HCT116 (cell line): ENCODE measurements around the gene POLR1D. TPM values are rescaled to one million over a fixed set of nuclear protein-coding genes. Genes with fewer than 3 reads are reported as not detected.

Source experiments
- ATAC-seq: fragments of 200-7000 bp; cut with Tn5 transposase; 2 replicates; pipeline ENCODE4 v1.9.1; 2020; ENCODE audit warnings: mild to moderate bottlenecking, moderate library complexity
- BruUV-seq: library from RNA; stranded (reverse); fragments of 400-500 nt; replicated peaks from 2 replicates; lab custom pipeline; 2021; lab: Mats Ljungman, UMichigan
- CTCF ChIA-PET: fragments of 300-600 bp; sonication (Branson Sonifier 250); formaldehyde crosslinking; loops from one replicate; lab custom pipeline; 2021; ENCODE audit warnings: antibody characterized with exemption; lab: Charles Lee
- POLR2A ChIA-PET: fragments of 300-600, 350-600 bp; sonication (Branson Sonifier 250); formaldehyde crosslinking; loops from one replicate; lab custom pipeline; 2021; ENCODE audit warnings: antibody characterized with exemption; lab: Charles Lee
- RAD21 ChIA-PET, 2 experiments: fragments of 300-600 bp; sonication (Branson Sonifier 250); formaldehyde crosslinking; loops; one replicate each; lab custom pipeline; 2023; ENCODE audit warnings: low total read pairs in 2 of 2; ENCODE audit not compliant: uncharacterized antibody in 2 of 2, unreplicated experiment in 2 of 2, low non-redundant PET in 1 of 2; lab: Charles Lee
- DNase-seq: peaks from one replicate; pipeline ENCODE4 v3.0.0-alpha.2; 2010; ENCODE audit warnings: low read depth, low spot score
- H2AFZ ChIP-seq: fragments of 200-600 bp; shearing (Covaris generic), sonication (generic); 2 replicates; pipeline ENCODE4 v1.6.1; 2017; ENCODE audit warnings: low read depth, mixed run types, mixed read lengths, antibody characterized with exemption, low read length; ENCODE audit not compliant: poor library complexity, severe bottlenecking
- H3K27ac ChIP-seq: 2 replicates; pipeline ENCODE4 v1.5.1; 2012; ENCODE audit warnings: low read depth, low read length
- H3K27me3 ChIP-seq: fragments of 200-600 bp; sonication (generic); 2 replicates; pipeline ENCODE4 v1.6.1; 2016; ENCODE audit warnings: mixed run types, low read length, mixed read lengths; ENCODE audit not compliant: insufficient read depth
- H3K36me3 ChIP-seq, 2 experiments: fragments of 200-500 bp in 1 of 2; fragments of 200-600 bp in 1 of 2; sonication (Bioruptor generic) in 1 of 2; sonication (generic) in 1 of 2; 2 replicates each; pipeline versions ENCODE4 v1.5.1 to v1.6.1; 2014 to 2016; ENCODE audit warnings: low read length in 2 of 2, inconsistent platforms in 1 of 2, mixed read lengths in 1 of 2, mixed run types in 1 of 2; ENCODE audit not compliant: insufficient read depth in 2 of 2, control insufficient read depth in 1 of 2
- H3K4me1 ChIP-seq, 2 experiments: fragments of 200-600 bp in 1 of 2; sonication (generic) in 1 of 2; 2 replicates each; pipeline versions ENCODE4 v1.5.1 to v1.6.1; 2012 to 2017; ENCODE audit warnings: low read length in 2 of 2, inconsistent platforms in 1 of 2, mild to moderate bottlenecking in 1 of 2, mixed read lengths in 1 of 2, mixed run types in 1 of 2, moderate library complexity in 1 of 2; ENCODE audit not compliant: insufficient read depth in 2 of 2, control insufficient read depth in 1 of 2
- H3K4me2 ChIP-seq: fragments of 200-600 bp; sonication (generic); 2 replicates; pipeline ENCODE4 v1.6.1; 2017; ENCODE audit warnings: mixed run types, low read length, mixed read lengths
- H3K4me3 ChIP-seq, 2 experiments: fragments of 200-600 bp in 1 of 2; sonication (generic) in 1 of 2; replicated peaks in 1 of 2; 2 replicates each; pipeline ENCODE4 v1.5.1; 2011 to 2016; ENCODE audit warnings: low read length in 2 of 2, control low read depth in 1 of 2, low read depth in 1 of 2, mild to moderate bottlenecking in 1 of 2, mixed read lengths in 1 of 2, mixed run types in 1 of 2
- H3K79me2 ChIP-seq: fragments of 200-600 bp; sonication (generic); 2 replicates; pipeline ENCODE4 v1.6.1; 2017; ENCODE audit warnings: mild to moderate bottlenecking, mixed run types, low read length, moderate library complexity, mixed read lengths; ENCODE audit not compliant: insufficient read depth
- H3K9ac ChIP-seq: fragments of 200-600 bp; sonication (generic); 2 replicates; pipeline ENCODE4 v1.6.1; 2016; ENCODE audit warnings: low read length, mixed read lengths
- H3K9me2 ChIP-seq: fragments of 200-600 bp; sonication (generic), shearing (Covaris generic); 2 replicates; pipeline ENCODE4 v1.6.1; 2017; ENCODE audit warnings: mixed run types, mild to moderate bottlenecking, moderate library complexity; ENCODE audit not compliant: insufficient read depth
- H3K9me3 ChIP-seq, 2 experiments: fragments of 200-500 bp in 1 of 2; fragments of 200-600 bp in 1 of 2; sonication (Bioruptor generic) in 1 of 2; sonication (generic) in 1 of 2; 2 replicates each; pipeline ENCODE4 v1.6.1; 2014 to 2017; ENCODE audit warnings: low read length in 2 of 2, mixed read lengths in 2 of 2, inconsistent platforms in 1 of 2, low read depth in 1 of 2, mild to moderate bottlenecking in 1 of 2, mixed run types in 1 of 2, moderate library complexity in 1 of 2; ENCODE audit not compliant: control insufficient read depth in 1 of 2, insufficient read depth in 1 of 2
- H4K20me1 ChIP-seq: fragments of 200-600 bp; sonication (generic), shearing (Covaris generic); 2 replicates; pipeline ENCODE4 v1.6.1; 2017; ENCODE audit warnings: mixed run types, mild to moderate bottlenecking, moderate library complexity; ENCODE audit not compliant: insufficient read depth
- CEBPB ChIP-seq: IDR thresholded peaks from 2 replicates; pipeline ENCODE4 v1.6.1; 2012; ENCODE audit warnings: low read depth
- EGR1 ChIP-seq: IDR thresholded peaks from 2 replicates; pipeline ENCODE4 v1.6.1; 2012; ENCODE audit warnings: low read depth
- ELF1 ChIP-seq: IDR thresholded peaks from 2 replicates; pipeline ENCODE4 v1.6.1; 2012; ENCODE audit warnings: low read depth, borderline replicate concordance
- EZH2phosphoT487 ChIP-seq: fragments of 200-600 bp; IDR thresholded peaks from 2 replicates; pipeline ENCODE4 v1.6.1; 2018; ENCODE audit warnings: antibody characterized with exemption, borderline replicate concordance
- FOSL1 ChIP-seq: IDR thresholded peaks from 2 replicates; pipeline ENCODE4 v1.6.1; 2012; ENCODE audit warnings: low read depth
- JUND ChIP-seq: IDR thresholded peaks from 2 replicates; pipeline ENCODE4 v1.6.1; 2012
- POLR2A ChIP-seq: IDR thresholded peaks from 2 replicates; pipeline ENCODE4 v1.7.0; 2011; ENCODE audit warnings: borderline replicate concordance; ENCODE audit not compliant: insufficient read depth, insufficient read length; ENCODE audit errors: extremely low read depth
- POLR2AphosphoS5 ChIP-seq: IDR thresholded peaks from 2 replicates; pipeline ENCODE4 v1.6.1; 2011; ENCODE audit warnings: mild to moderate bottlenecking, low read depth, low read length, moderate library complexity
- SIN3A ChIP-seq: IDR thresholded peaks from 2 replicates; pipeline ENCODE4 v1.6.1; 2012; ENCODE audit warnings: low read depth
- SP1 ChIP-seq: IDR thresholded peaks from 2 replicates; pipeline ENCODE4 v1.6.1; 2012; ENCODE audit warnings: low read depth
- SRF ChIP-seq: IDR thresholded peaks from 2 replicates; pipeline ENCODE4 v1.6.1; 2012; ENCODE audit warnings: low read depth
- TCF7L2 ChIP-seq: IDR thresholded peaks from 2 replicates; pipeline ENCODE4 v1.7.0; 2011; ENCODE audit warnings: borderline replicate concordance, inconsistent platforms; ENCODE audit not compliant: insufficient read depth, insufficient read length; ENCODE audit errors: extremely low read depth
- YY1 ChIP-seq: IDR thresholded peaks from 2 replicates; pipeline ENCODE4 v1.6.1; 2011; ENCODE audit warnings: low read length, low read depth, moderate library complexity, mild to moderate bottlenecking; ENCODE audit not compliant: insufficient replicate concordance; ENCODE audit errors: extremely low read depth
- ZFX ChIP-seq: fragments of 450-650 bp; IDR thresholded peaks from 2 replicates; pipeline ENCODE4 v1.6.1; 2017
- ZNF274 ChIP-seq: fragments of 200-500 bp; sonication (Bioruptor generic); IDR thresholded peaks from 2 replicates; pipeline ENCODE4 v1.6.1; 2014; ENCODE audit warnings: mild to moderate bottlenecking, low read depth, low read length, inconsistent platforms
- intact Hi-C: fragments of 100-400 bp; cut with micrococcal nuclease; formaldehyde crosslinking; loops from 2 replicates; pipeline ENCODE4 v1.10.0; 2022
- total RNA-seq: library from RNA; stranded (reverse); gene quantifications from one replicate; pipeline ENCODE4 v1.2.1, GENCODE V29; 2021; ENCODE audit not compliant: unreplicated experiment
- TF ChIP-seq, protein P1 (sequence below): IDR thresholded peaks from 2 replicates; pipeline ENCODE4 v1.6.1; 2012; ENCODE audit warnings: low read depth
- TF ChIP-seq, protein P2 (sequence below): IDR thresholded peaks from 2 replicates; pipeline ENCODE4 v1.6.1; 2012
- TF ChIP-seq, protein P3 (sequence below), 3 experiments: fragments of 200-600 bp in 1 of 3; sonication (generic) in 1 of 3; IDR thresholded peaks in 2 of 3; conservative IDR thresholded peaks in 1 of 3; 2 replicates each; pipeline ENCODE4 v1.5.1; 2012 to 2017; ENCODE audit warnings: low read depth in 2 of 3, low read length in 2 of 3, antibody characterized with exemption in 1 of 3, borderline replicate concordance in 1 of 3, control low read depth in 1 of 3, mild to moderate bottlenecking in 1 of 3, mixed read lengths in 1 of 3, mixed run types in 1 of 3, moderate library complexity in 1 of 3; ENCODE audit not compliant: insufficient read depth in 1 of 3

The POLR1D gene
- total RNA-seq, 1 experiment from 2014 or later: 184 TPM

DNA sequence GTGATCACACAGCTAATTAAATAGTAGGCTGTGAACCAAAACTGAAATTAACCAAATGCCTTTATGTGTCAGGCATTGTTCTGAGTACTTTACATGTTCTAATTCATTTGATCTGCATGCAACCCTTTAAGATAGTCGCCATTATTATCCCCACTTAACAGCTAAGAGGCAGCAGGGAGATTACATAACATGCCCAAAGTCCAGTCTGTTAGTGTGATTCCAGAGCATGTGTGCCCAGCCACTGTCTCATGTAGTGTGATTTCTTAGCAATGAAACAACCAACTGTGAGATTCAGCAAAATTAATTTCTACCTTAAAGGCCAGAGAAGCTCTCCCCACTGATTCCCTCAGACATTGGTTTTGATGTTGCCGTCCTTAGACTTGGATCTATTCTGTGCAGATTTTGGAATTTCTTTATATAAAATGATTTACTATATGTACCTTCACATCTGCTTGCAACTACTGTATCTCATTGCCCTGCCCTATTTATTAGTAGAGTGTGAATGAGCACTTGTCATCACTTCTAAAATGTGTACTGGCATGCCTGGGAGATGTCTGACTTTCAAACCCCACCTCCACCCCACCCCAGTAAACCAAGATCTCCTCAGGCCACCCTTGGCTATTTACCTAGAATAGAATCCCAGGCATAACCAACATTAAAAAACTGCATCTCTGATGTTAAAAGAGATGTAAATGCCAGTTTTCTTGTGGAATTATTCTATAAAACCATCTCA is 41.2 kb downstream of the POLR1D start:
- TF ChIP-seq YY1: no peak
- TF ChIP-seq ZFX: no peak
- no peak for TF ChIP-seq CEBPB
- TF ChIP-seq, protein P1, sequence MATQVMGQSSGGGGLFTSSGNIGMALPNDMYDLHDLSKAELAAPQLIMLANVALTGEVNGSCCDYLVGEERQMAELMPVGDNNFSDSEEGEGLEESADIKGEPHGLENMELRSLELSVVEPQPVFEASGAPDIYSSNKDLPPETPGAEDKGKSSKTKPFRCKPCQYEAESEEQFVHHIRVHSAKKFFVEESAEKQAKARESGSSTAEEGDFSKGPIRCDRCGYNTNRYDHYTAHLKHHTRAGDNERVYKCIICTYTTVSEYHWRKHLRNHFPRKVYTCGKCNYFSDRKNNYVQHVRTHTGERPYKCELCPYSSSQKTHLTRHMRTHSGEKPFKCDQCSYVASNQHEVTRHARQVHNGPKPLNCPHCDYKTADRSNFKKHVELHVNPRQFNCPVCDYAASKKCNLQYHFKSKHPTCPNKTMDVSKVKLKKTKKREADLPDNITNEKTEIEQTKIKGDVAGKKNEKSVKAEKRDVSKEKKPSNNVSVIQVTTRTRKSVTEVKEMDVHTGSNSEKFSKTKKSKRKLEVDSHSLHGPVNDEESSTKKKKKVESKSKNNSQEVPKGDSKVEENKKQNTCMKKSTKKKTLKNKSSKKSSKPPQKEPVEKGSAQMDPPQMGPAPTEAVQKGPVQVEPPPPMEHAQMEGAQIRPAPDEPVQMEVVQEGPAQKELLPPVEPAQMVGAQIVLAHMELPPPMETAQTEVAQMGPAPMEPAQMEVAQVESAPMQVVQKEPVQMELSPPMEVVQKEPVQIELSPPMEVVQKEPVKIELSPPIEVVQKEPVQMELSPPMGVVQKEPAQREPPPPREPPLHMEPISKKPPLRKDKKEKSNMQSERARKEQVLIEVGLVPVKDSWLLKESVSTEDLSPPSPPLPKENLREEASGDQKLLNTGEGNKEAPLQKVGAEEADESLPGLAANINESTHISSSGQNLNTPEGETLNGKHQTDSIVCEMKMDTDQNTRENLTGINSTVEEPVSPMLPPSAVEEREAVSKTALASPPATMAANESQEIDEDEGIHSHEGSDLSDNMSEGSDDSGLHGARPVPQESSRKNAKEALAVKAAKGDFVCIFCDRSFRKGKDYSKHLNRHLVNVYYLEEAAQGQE: no peak
- TF ChIP-seq EZH2phosphoT487: no peak
- TF ChIP-seq, protein P2, sequence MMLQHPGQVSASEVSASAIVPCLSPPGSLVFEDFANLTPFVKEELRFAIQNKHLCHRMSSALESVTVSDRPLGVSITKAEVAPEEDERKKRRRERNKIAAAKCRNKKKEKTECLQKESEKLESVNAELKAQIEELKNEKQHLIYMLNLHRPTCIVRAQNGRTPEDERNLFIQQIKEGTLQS: no peak
- TF ChIP-seq, protein P3, sequence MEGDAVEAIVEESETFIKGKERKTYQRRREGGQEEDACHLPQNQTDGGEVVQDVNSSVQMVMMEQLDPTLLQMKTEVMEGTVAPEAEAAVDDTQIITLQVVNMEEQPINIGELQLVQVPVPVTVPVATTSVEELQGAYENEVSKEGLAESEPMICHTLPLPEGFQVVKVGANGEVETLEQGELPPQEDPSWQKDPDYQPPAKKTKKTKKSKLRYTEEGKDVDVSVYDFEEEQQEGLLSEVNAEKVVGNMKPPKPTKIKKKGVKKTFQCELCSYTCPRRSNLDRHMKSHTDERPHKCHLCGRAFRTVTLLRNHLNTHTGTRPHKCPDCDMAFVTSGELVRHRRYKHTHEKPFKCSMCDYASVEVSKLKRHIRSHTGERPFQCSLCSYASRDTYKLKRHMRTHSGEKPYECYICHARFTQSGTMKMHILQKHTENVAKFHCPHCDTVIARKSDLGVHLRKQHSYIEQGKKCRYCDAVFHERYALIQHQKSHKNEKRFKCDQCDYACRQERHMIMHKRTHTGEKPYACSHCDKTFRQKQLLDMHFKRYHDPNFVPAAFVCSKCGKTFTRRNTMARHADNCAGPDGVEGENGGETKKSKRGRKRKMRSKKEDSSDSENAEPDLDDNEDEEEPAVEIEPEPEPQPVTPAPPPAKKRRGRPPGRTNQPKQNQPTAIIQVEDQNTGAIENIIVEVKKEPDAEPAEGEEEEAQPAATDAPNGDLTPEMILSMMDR (IDR thresholded peaks at IDR 0.05 in 2 of 3, conservative IDR thresholded peaks at IDR 0.05 in 1 of 3; ENCODE audit: borderline replicate concordance in 1 of 3, insufficient read depth in 1 of 3, low read depth in 2 of 3, low read length in 2 of 3): no peak
- no peak for TF ChIP-seq POLR2A
- TF ChIP-seq JUND: no peak
- no peak for TF ChIP-seq TCF7L2
- no peak for TF ChIP-seq POLR2AphosphoS5
- TF ChIP-seq SRF: no peak
- TF ChIP-seq ZNF274: no peak
- no peak for TF ChIP-seq SIN3A
- no peak for TF ChIP-seq SP1
- no peak for TF ChIP-seq ELF1
- TF ChIP-seq FOSL1: no peak
- no peak for TF ChIP-seq EGR1
- TF ChIP-seq, all 23 proteins: peak for 0
- Histone ChIP-seq H3K9ac (no peak overlapping the region), H3K4me1 (0 out of 4 replicates have a peak, but pooled peaks cover 0 to 4% of the 10 kb centered on the region in 2 experiments), H3K79me2 (no peaks in the 10 kb centered on the region), H3K27ac (no peak overlapping the region), H3K36me3 (peaks cover 0 to 4% of the 10 kb centered on the region in 2 experiments; a peak in 1 of 4 replicates), H3K9me3 (no peaks in the 10 kb centered on the region), H3K4me3 (no peak overlapping the region), H3K27me3 (no peaks in the 10 kb centered on the region), H4K20me1 (no peaks in the 10 kb centered on the region), H3K9me2 (no peaks in the 10 kb centered on the region), H3K4me2 (no peak overlapping the region), H2AFZ (no peak overlapping the region)
- BruUV-seq: no TSS peak
- intact Hi-C loops: no loop called here
- DNase-seq (no peak), ATAC-seq (no peak)
- ChIA-PET CTCF (no interaction called here), RAD21 (no interaction called here), POLR2A (no interaction called here)
